Measurements from ENCODE around the gene ANGPTL1.

GRCh38 chr1:178821134-178821866, 49.6 kb downstream of the ANGPTL1 start:
- TF ChIP-seq EZH2 (IDR thresholded peaks at IDR 0.05; ENCODE audit: borderline replicate concordance, insufficient read depth, low read depth, low read length, poor library complexity, severe bottlenecking) (no peak), CTCF (IDR thresholded peaks at IDR 0.05) (no peak)

Measured in B cell (primary cell).